Brain pericyte (primary cell): ENCODE data around the gene BFSP2.
"Not testable (repeated sequence)": the region's sequence is repeated elsewhere in the genome, so short reads cannot be mapped to it uniquely, and the experiment has no call there.

Source experiments
- DNase-seq: peaks from one replicate; pipeline ENCODE4 v3.0.0-alpha.2; 2012; ENCODE audit warnings: low read depth, low spot score

The BFSP2 gene

DNA sequence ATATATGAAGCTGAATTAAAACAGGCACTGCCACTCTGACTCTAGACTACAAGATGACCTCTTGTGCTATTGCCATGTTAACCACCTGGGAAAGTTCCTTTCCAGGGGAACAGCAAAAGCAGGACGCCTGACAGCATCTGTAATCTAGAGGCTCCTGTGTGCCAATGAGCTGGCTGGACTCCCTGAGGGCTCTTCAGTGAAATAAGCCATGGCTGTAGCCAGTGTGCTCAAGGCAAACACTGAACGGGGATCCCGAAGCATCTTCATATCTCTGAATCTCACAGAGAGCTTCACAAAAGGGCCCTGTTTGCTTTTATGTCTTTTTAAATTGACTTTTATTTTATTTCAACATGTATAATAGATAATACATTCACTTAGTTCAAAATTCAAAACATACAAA lies 57.2 kb downstream of the BFSP2 start:
- no peak for DNase-seq

DNA sequence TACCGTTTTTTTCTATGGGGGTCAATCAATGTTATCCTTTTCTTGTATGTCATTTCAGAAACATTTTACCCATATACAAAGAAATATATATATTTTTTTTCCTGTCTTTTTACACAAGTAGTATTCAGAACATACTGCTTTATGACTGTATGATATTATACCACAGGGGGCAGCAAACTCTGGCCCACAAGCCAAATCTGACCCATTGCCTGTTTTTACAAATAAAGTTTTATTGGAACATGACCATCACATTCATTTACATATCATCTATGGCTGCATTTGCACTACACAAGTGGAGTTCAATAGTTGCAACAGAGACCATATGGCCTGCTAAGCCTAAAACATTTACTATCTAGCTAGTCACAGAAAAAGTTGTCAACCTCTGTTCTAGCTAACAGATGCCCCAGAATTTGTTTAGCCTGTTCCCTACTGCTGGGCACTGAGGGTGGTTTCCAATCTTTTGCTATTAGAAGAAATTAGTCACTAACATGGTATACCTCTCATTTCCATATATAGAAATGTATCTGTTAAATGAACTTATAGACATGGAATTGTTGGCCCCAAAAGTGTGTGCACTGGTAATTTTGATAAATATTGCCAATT lies 57.7 kb downstream of the BFSP2 start:
- DNase-seq, result no peak

DNA sequence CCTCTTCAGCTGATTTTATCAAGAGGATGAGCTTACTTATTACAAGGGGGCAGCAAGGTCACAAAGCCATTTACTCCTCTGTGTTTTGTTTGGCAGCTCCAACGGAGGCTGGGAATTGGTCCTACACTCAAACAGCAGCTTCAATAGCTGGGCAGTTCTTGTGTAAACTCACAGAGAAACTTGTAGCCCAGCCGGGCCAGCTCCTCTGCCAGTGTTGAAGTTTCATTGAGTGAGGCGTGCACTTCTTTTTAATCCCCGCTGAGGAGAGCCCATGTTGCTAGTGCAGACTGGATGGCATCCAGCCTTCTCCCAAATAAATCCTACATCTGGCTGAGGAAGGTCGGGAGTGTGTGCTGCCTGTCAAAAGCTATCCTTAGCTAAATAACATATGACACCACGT lies 59.5 kb downstream of the BFSP2 start:
- DNase-seq, result no peak

GRCh38 chr3:133460809-133461208 lies 61.0 kb downstream of the BFSP2 start:
- DNase-seq, result no peak

GRCh38 chr3:133461291-133461690 lies 61.4 kb downstream of the BFSP2 start:
- no peak for DNase-seq

GRCh38 chr3:133463347-133463860 lies 63.5 kb downstream of the BFSP2 start:
- no peak for DNase-seq

DNA sequence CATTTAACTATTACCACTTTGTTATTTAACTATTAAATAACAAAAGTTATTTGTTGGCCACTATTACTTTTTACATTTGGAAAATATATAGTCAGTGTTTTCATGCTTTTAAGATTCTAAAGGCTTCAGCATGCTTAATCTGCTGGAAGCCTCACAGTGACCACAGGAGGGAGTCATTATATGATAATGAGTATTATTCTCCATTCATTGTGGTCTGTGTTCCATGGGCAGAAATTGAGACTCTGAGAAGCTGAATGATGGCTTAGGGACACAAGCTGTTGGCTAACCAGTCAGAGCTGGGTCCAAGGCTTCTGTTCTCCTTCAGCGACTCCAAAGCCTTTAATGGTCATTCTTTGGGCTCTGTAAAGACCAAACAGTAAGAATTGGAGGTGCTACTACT lies 64.7 kb downstream of the BFSP2 start:
- no peak for DNase-seq

- no peak for DNase-seq
Measured at GRCh38 chr3:133466531-133467386, 66.9 kb downstream of the BFSP2 start.

- no peak for DNase-seq
Measured at GRCh38 chr3:133467780-133468179, 67.9 kb downstream of the BFSP2 start.

DNA sequence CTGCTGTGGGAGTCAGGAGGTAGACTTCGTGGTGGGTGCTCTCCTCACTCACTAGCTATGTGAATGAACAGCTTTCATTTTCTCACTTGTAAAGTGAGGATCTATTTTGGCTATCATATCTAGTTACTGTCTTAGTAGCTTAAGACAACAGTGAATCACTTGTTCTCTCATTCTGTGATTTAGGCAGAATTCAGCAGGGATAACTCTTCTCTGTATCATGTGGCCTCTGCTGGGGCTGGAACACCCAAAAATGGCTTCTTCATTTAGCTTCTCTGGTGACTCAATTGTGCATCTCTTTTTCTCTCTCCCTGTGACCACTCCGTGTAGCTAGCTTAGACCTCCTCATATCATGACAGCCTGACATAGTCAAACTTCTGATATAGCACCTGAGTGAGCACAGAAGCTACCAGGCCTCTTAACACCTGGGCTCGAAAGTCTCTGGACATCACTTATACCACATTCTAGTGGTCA lies 68.4 kb downstream of the BFSP2 start:
- DNase-seq, result no peak

- DNase-seq, result no peak
Measured at GRCh38 chr3:133469140-133469731, 69.4 kb downstream of the BFSP2 start.

DNA sequence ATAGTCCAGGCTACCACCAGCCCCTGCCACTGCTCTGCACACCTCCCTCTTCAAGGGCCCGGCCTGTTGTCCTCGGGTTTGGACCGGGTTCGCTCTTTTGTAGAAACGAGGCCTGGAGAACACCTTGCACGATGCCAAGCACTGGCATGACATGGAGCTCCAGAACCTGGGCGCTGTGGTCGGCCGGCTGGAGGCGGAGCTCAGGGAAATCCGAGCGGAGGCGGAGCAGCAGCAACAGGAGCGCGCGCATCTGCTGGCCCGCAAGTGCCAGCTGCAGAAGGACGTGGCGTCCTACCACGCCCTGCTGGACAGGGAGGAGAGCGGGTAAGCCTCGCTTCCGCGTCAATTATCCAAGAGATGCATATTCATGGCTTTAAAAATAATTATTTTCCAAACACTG lies 72.4 kb downstream of the BFSP2 start:
- no peak for DNase-seq

GRCh38 chr3:133472889-133473288 lies 73.0 kb downstream of the BFSP2 start:
- no peak for DNase-seq

- DNase-seq, result not testable (repeated sequence)
Measured at GRCh38 chr3:133473472-133474191, 73.8 kb downstream of the BFSP2 start.

DNA sequence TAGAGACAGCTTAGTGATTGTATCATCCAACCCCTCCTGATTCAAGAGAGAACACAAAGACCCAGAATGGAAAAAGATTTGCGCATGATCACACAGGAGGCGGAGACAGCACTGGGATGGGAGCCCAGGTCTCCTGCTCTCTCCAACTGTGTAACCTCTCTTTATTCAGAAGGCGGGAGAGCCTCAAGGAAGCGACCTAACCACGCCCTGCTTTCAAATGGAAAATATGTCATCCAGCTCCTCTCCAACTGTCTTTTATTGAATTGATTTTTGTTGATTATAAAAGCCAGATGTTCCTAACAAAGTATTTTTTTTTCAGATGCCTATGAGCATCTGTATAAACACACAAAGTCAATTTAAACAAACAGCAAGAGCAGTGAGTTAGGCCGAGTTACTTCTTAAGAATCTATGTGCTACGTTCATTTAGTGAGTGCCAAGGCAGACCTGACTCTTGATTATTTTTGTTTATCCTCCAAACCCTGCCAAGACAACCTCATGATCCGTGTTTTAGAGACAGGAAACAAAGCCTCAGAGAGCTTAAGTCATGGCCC lies 74.5 kb downstream of the BFSP2 start:
- peak; percentile 83 for DNase-seq

- DNase-seq, result no peak
Measured at GRCh38 chr3:133474817-133475216, 75.0 kb downstream of the BFSP2 start.

GRCh38 chr3:133475245-133476010 lies 75.6 kb downstream of the BFSP2 start:
- DNase-seq, result no peak

DNA sequence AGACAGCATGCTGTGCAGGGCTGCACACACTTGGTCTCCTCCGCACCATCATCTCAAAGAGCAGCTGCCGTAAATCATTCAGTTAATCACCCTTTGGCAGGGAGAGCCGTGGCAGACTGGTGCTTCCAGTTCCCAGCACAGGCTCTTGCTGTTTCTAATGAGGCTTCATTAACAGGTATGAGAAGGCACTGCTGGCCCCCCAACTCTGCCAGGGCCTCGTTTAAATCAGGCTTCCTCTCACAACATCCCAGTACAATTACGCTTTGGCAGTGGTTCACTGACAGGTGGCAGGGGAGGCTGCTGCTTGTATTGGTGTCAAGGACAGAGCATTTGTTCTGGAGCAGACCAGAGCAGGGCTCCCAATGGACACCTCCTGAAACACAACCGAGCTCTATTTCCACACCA lies 77.1 kb downstream of the BFSP2 start:
- no peak for DNase-seq

GRCh38 chr3:133477487-133477886 lies 77.6 kb downstream of the BFSP2 start:
- DNase-seq, result no peak

- DNase-seq, result no peak
Measured at GRCh38 chr3:133478624-133479023, 78.8 kb downstream of the BFSP2 start.

GRCh38 chr3:133479401-133479800 lies 79.5 kb downstream of the BFSP2 start:
- DNase-seq, result no peak
